ENCODE data around the gene PIPOX.

Gene PIPOX

GRCh38 chr17:29042679-29043538, at the start of gene PIPOX:
Gene PIPOX, plus strand, starts transcription at chr17:29043141. Its CDS starts 85 bp downstream, at chr17:29043226.
- no peak for DNase-seq (ENCODE audit: low read depth in 2 of 2, low spot score in 1 of 2)

- no peak for DNase-seq (ENCODE audit: low read depth in 2 of 2, low spot score in 1 of 2)
Observed at GRCh38 chr17:28993645-28994426, 49.1 kb upstream of the PIPOX start.

DNA sequence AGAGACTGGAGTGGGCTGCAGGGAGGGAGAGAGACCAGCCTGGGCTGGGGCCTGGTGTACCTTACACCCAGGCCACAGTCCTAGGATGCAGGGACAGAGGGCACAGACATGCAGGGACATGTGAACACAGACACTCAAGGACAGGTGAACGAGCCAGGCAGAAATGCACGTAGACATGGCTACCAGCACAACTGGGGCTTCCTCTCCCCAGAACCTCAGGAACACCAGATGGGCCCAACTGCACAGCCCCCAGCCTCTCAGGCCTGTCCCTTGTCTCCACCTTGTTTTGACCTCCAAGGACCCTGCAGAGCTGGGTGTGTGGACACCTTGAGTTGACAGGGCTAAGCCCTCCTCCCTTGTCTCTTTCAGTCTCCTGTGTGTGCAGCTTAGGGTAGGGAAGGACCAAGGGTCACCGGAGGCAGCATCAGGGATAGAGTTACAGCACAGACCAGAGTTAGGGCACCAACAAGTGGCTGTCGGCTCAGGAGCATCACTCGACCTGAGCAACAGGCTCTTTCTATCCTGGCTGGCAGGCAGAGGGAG, 46.3 kb upstream of the PIPOX start:
- no peak for DNase-seq (ENCODE audit: low read depth in 2 of 2, low spot score in 1 of 2)

DNA sequence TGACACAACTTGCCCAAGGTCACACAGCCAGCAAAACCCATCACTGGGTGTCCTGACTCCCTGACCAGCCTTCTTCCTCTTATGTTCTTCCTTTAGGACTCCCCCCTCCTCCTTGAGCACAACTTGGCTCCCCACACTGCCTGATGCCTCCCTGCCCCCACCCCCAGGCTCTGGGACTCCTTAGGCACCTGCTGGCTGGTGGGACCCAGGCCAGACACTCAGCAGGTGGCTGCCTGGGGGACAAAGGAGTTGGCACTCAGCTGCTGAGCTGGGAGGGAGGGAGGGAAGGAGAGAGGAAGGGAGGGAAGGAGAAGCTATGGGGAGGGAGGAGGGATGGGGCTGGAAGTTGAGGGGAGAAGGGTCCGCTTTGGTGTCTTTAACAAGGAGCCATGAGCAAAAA, 45.1 kb upstream of the PIPOX start:
- no peak for DNase-seq (ENCODE audit: low read depth in 2 of 2, low spot score in 1 of 2)

GRCh38 chr17:28999206-28999605, 43.7 kb upstream of the PIPOX start:
- DNase-seq (ENCODE audit: low read depth in 2 of 2, low spot score in 1 of 2): no peak

DNA sequence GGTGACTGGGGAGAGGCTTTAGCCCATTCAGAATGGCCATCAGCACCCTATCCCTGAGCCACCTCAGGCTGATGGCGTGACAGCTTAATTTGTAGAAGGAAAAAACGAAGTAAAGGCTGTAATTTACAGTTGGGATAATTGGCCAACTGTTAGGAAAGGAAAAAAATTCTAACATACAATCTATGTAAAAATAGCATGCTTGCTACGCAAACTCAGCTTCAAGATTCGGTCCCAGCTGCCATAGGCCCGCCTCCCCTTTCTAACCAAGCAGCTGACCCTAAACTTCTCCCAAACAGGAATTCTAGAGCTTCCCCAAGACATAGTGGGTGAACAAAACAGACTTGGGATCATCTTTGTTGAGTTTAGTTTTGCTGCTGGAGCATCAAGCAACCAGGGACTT, 42.0 kb upstream of the PIPOX start:
- DNase-seq (ENCODE audit: low read depth in 2 of 2, low spot score in 1 of 2): no peak

DNA sequence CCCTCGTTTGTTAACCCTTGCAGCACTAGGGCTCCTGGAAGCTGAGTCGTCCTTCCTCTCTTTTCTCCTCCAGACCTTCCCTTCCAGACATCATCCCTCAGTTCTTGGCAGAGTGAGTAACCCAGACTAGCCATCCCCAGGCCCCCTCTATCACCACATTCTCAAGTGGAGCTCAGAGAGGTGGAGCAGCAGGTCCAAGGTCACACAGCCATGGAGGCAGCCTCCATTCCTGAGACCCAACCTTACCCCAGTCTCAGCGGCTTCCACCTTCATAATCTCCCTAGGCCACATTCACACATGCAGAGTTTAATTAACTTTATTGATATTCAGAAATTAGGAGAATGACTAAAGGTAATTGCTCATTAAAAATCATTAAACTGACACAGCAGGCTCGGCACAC, 40.1 kb upstream of the PIPOX start:
- DNase-seq (ENCODE audit: low read depth in 2 of 2, low spot score in 1 of 2): no peak

GRCh38 chr17:29003289-29003688, 39.7 kb upstream of the PIPOX start:
- no peak for DNase-seq (ENCODE audit: low read depth in 2 of 2, low spot score in 1 of 2)

DNA sequence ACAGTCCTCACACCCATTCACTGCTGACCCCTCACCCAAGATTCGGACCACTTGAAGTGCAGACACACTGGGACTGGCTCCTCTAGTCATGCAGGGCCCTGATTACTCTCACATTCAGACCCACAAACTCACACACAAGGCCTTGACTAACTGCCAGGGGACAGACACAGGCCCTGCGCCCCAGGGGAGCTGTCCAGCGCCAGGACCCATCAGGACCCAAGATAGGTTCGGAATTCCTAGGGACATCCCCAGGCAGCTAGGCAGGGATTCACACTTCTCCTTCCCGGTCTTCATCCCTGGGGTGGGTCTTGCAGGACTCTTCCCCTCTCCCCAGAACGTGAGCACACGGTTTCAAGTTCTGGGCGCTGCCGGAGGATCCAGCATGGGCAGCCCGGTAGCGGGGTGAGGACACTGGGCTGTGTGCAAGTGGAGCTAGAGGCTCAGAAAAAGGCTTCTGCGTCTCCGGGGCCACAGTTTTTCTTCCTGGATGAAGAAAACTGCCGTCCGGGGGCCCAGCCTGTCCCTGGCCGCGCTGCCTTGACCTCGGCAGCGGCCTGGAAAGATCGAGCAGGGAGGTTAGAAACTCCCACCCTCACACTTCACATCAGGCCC, 38.8 kb upstream of the PIPOX start:
- DNase-seq (ENCODE audit: low read depth in 2 of 2, low spot score in 1 of 2): no peak

GRCh38 chr17:29005936-29006511, 36.9 kb upstream of the PIPOX start, which contains the start of gene SEZ6:
Gene SEZ6, minus strand, starts transcription at chr17:29006033. Its CDS starts 164 bp downstream, at chr17:29005869.
- DNase-seq (ENCODE audit: low read depth in 2 of 2, low spot score in 1 of 2): peak in 1 of 2 donors; percentile 16

DNA sequence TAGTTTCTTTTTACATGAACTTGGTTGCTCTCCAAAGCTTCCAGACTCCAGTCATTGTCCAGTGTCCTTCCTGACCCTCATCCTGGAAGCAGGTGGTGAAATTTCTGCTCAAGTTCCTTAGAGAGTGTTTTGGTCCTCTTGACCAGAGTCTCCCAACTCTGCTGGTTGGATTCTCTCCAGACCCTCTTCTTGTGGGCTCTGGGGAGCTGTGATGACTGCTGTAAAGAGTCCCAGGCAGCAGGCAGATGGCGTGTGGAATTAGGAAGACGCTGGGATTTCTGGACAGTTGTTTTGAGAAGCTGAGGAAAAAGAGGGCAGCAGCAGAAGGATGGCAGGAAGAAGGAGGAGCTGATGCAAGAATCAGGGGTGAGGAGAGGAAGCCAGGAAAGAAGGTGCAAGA, 35.5 kb upstream of the PIPOX start:
- DNase-seq (ENCODE audit: low read depth in 2 of 2, low spot score in 1 of 2): no peak

- DNase-seq (ENCODE audit: low read depth in 2 of 2, low spot score in 1 of 2): no peak
Observed at GRCh38 chr17:29007860-29008455, 35.0 kb upstream of the PIPOX start.

GRCh38 chr17:29008591-29008990, 34.4 kb upstream of the PIPOX start:
- no peak for DNase-seq (ENCODE audit: low read depth in 2 of 2, low spot score in 1 of 2)

GRCh38 chr17:29010129-29010528, 32.8 kb upstream of the PIPOX start:
- no peak for DNase-seq (ENCODE audit: low read depth in 2 of 2, low spot score in 1 of 2)

DNA sequence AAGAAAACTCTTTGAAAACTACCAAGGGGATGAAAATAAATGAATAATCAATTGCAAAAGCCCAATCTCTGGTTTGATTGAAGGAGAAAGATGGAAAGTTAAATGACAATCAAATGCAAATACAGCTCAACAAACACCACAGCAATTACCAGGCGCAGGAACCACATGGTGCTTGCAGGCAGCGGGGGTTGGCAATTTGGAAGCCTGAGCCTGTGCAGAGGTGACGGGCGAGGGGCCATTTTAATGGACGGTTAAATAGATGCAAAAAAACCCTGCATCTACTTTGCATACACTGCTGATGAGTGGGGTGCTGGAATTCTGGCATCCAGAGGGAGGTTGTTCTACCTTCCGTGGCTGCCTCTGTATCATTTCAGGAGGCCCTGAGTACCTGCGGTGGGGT, 32.4 kb upstream of the PIPOX start:
- DNase-seq (ENCODE audit: low read depth in 2 of 2, low spot score in 1 of 2): no peak

DNA sequence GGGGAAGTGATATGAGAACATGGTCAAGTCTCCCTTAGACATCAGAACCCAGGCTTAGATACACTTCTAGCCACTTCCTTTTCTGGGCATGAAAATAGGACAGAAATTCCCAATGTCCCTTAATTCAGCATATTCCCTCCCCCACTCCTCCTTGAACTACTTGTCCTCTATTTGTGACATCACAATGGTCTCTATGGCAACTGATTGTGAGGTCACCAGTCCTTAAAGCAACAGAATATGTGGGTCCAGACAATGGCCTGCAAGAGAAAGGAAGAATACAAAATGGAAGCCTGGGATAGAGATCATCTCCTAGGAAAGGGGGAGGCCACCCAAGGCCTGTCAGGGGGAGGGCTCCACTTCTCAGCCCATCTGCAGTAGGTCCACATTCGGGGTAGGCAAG, 30.4 kb upstream of the PIPOX start:
- DNase-seq (ENCODE audit: low read depth in 2 of 2, low spot score in 1 of 2): no peak

GRCh38 chr17:29014716-29015115, 28.2 kb upstream of the PIPOX start:
- DNase-seq (ENCODE audit: low read depth in 2 of 2, low spot score in 1 of 2): no peak

- DNase-seq (ENCODE audit: low read depth in 2 of 2, low spot score in 1 of 2): no peak
Observed at GRCh38 chr17:29016345-29017210, 26.4 kb upstream of the PIPOX start.

DNA sequence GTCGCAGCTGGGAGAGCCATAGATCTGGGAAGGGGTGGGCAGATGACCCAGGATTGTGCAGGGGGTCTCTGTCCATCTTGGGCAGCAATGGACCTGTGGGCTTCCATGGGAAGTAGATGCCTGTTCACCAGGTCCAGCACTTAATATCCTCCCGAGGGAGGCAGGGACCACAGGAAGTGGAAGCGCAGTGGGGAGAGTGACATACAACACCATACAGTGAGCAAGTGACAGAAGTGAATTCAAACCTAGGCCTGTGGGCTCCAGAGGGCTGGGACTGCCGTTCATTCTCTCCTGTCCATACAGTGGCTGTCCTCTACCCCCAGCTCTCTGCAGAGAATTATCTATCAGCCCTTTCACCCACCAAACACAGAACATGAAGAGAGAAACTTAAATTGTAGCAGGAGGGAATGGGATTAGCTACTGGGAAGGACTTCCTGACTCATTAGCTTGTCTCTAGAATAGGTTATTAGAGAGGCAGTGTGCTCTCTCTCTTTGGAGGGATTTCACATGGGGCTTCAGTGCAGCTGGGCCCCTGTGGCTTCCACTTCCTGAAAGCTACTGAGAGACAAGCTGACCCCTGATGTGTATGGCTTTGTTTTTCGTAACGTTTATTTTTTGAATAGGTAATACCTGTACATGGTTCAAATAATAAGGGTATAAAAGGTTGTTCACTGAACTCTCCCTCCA, 24.0 kb upstream of the PIPOX start:
- no peak for DNase-seq (ENCODE audit: low read depth in 2 of 2, low spot score in 1 of 2)
